GM12878 (cell line): ENCODE measurements around the gene C9orf72.

Experiments used
- EP300 ChIP-seq, 2 experiments: fragments of 150-350 bp in 1 of 2; IDR thresholded peaks; 2 replicates each; pipeline ENCODE4 v1.6.1; 2011 to 2012; ENCODE audit warnings: low read depth in 2 of 2, low read length in 2 of 2, borderline replicate concordance in 1 of 2, improper control_type of control experiment in 1 of 2, inconsistent platforms in 1 of 2; ENCODE audit not compliant: control insufficient read depth in 1 of 2
- POLR2A ChIP-seq: IDR thresholded peaks from 2 replicates; pipeline ENCODE4 v1.6.1; 2011; ENCODE audit warnings: low read depth, mild to moderate bottlenecking, low read length
- WRNIP1 ChIP-seq: IDR thresholded peaks from 2 replicates; pipeline ENCODE4 v1.6.1; 2011; ENCODE audit warnings: low read depth, low read length, improper control_type of control experiment, borderline replicate concordance
- YY1 ChIP-seq: IDR thresholded peaks from 2 replicates; pipeline ENCODE4 v1.6.1; 2011; ENCODE audit warnings: low read depth, mild to moderate bottlenecking, low read length

- TF ChIP-seq YY1 (no peak), POLR2A (no peak), EP300 (IDR thresholded peaks at IDR 0.05; ENCODE audit: borderline replicate concordance in 1 of 2, control insufficient read depth in 1 of 2, low read depth in 2 of 2, low read length in 2 of 2) (no peak), WRNIP1 (no peak)
Measured at GRCh38 chr9:27599870-27600238, 26.6 kb upstream of the C9orf72 start.
